Stimulated activated naive CD8-positive, alpha-beta T cell treated with anti-CD3 and anti-CD28 coated beads, Interleukin-15, Interleukin-2, amounts not matched to agents 100 U/mL and 50 U/mL, for 24 hours (primary cell): ENCODE measurements around the gene MRPL27.
"Not testable (repeated sequence)": the region's sequence is repeated elsewhere in the genome, so short reads cannot be mapped to it uniquely, and the experiment has no call there.

Experiments used
- ATAC-seq: fragments of 150-1000 bp; cut with Tn5 transposase; one replicate; pipeline ENCODE4 v1.10.0; 2021
- DNase-seq: peaks from one replicate; pipeline ENCODE4 v3.0.0; 2021

The MRPL27 gene

DNA sequence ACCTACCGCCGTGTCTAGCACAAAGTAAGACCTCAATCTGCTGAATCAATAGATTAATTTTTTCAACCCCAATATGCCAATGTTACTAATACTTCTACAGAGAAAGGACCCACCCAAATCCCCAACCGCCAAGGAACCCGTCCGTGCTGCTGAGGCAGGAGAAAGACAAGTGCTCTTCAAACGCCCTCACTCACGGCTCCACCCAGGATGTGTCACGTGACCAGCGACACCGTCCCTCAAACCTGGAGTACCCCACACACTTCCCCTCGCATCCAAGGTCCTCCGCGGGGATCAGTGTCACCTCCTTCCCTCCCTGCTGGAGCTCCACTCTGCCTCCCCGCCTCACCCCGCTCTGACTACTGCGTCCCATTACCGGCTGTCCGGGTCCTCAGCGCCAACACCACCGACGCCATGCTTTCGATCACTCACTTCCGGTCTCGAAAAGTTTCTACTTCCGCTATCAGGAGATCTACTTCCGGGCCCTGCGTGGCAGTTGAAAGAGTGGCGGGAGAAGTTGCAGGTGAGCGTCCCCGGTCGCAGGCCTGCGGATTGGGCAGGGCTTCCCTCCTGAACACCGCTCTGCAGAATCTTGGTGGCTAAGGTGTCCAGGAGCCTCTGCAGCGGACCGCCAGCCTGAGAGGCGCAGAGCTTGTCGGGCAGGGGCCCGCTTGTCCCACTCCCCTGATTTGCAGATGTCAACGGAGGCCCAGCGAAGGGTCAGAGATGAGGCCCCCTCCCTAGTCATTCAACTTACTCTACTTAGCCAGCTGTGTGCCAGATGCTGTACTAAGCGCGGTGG lies at the start of gene MRPL27, which contains the start of gene EME1:
Gene MRPL27, minus strand, starts transcription at position 427 of the 799 bp plus-strand sequence. Its CDS starts 14 bp downstream, at position 413.
Gene EME1, plus strand, starts transcription at position 472 of the 799 bp plus-strand sequence. CDS start 1,980 bp downstream, outside the sequence.
- peak; percentile 95 for ATAC-seq
- peak; percentile 82 for DNase-seq

- ATAC-seq (no peak), DNase-seq (no peak)
Observed at GRCh38 chr17:50422738-50423137, 49.8 kb upstream of the MRPL27 start.

DNA sequence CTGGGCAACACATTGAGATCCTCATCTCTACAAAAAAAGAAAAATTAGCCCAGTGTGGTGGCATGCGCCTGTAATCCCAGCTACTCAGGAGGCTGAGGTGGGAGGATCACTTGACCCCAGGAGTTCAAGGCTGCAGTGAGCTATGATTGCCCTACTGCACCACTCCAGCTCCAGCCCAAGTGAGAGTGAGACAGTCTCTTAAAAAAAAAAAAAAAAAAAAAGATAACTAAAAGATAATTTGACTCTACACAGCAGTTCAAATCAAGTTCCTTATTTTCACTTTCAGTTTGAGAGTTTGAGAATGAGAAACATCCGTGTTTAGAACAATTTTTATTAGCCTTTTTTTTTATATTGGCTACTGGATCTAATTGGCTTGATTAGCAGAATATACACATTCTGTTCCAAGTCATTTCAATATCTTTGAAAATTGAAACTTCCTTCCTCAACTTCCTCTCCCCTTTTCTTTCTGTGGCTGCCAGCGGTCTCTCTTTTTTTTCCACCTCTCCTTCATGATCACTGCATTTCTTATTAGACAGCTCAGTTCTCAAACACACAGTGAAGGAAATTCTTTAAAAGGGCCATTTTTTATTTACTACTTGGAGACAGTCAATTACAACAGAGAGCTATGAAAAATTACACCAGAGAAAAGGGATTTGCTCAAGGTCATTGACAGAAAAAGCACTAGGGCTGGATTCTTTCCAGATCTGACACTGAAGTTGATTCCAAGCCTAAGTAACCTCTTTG lies 48.5 kb upstream of the MRPL27 start:
- ATAC-seq = peak; percentile 42
- DNase-seq = no peak

DNA sequence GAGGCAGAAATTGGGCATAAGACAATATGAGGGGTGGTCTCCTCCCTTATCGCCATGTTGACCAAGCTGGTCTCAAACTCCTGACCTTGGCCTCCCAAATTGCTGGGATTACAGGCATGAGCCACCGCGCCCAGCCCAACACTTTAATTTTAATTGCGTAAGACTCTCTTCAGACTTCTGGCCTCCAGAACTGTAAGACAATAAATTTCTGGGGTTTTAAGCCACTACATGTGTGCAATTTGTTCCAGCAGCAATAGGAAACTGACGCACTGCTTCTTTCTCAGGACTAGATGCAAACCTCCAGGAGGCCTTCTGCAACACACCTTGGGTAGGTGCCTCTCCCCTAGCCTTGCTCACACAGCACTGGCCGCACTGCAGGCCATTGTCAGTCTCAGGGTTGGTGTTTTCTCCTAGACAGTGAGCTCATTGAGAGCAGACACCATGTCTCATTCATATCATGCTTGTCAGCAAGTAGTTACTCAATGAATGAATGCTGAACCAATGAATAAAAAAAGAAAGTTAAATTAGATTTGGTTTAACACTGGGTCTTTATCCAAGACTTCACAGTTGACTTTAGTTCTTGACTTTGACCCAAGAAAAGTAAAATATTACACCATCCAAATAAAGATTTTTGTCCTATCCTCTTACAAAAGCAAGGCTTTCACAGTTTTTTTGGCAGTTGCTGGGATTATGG lies 47.6 kb upstream of the MRPL27 start:
- no peak for ATAC-seq
- no peak for DNase-seq

DNA sequence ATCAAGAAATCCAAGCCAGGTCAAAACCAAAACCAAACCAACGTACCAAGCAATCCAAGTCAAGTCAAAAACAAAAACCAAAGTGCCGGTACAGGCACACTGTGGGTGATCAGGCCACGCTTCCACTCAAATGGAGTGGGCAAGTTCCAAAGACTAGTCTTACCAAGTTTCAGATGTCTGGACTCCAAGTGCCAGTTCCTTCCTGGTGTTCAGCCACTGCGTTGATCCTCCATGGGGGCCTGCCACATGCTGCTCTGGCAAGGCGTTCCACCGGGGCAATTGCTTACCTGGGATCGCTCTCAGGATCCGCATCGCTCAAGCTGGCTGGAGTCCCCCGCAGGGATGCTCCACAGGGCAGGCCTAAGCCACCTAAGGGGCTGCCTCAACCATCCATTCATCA lies 46.6 kb upstream of the MRPL27 start:
- DNase-seq, ATAC-seq: not testable (repeated sequence)

GRCh38 chr17:50414808-50415207 lies 41.8 kb upstream of the MRPL27 start:
- DNase-seq (no peak), ATAC-seq (no peak)

DNA sequence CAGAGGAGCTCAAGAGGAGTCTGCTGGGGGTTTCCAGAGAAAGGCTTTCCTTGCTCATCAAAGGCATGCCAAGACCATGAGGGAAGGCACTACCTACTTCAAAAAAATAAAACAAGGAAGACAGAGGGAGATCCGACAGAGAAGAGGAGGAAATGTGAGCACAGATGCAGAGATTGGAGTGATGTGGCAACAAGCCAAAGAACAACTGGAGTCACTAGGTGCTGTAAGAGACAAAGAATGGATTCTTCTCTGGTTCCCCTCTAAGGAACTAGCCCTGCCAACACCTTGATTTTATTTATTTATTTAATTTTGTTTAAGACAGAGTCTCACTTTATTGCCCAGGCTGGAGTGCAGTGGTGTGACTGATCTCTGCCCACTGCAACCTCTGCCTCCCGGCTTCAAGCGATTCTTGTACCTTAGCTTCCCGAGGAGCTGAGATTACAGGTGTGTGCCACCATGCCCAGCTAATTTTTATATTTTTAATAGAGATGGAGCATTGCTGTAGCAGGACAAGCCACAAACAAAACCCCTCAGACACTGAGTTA lies 39.3 kb upstream of the MRPL27 start:
- ATAC-seq = no peak
- DNase-seq = no peak

GRCh38 chr17:50407921-50408320 lies 34.9 kb upstream of the MRPL27 start:
- no peak for ATAC-seq
- no peak for DNase-seq

GRCh38 chr17:50406578-50406977 lies 33.6 kb upstream of the MRPL27 start:
- ATAC-seq = no peak

DNA sequence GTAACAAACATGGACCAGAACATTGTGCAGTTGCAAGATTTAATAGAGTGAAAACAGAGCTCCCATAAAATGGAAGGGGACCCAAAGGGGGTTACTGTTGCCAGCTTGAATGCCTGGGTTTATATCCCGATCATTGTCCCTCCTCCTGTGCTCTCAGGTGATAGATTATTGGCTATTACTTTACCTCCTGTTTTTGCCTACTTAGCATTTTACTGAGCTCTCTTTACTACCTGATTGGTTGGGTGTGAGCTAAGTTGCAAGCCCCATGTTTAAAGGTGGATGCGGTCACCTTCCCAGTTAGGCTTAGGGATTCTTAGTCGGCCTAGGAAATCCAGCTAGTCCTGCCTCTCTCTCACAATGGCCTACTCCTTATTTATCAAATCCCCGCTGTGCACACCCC lies 32.4 kb upstream of the MRPL27 start:
- not testable (repeated sequence) for DNase-seq, ATAC-seq

More at GRCh38 chr17:50406578-50406977, 33.6 kb upstream of the MRPL27 start:
- DNase-seq = no peak

DNA sequence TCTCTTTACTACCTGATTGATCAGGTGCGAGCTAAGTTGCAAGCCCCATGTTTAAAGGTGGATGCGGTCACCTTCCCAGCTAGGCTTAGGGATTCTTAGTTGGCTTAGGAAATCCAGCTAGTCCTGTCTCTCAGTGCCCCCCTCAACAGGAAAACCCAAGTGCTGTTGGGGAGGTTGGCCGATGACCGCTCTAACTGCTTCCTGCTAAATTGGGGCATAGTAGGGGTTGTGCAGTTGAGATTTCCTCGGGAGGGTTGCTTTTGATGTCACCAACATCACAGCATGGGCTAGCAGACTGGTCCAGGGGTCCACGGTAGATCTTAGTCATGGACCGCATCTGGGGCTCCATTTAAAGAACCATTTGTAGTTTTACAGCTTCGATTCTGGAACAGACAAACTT lies 26.6 kb upstream of the MRPL27 start:
- DNase-seq, ATAC-seq: not testable (repeated sequence)

GRCh38 chr17:50398672-50399071 lies 25.7 kb upstream of the MRPL27 start:
- DNase-seq, ATAC-seq: not testable (repeated sequence)

DNA sequence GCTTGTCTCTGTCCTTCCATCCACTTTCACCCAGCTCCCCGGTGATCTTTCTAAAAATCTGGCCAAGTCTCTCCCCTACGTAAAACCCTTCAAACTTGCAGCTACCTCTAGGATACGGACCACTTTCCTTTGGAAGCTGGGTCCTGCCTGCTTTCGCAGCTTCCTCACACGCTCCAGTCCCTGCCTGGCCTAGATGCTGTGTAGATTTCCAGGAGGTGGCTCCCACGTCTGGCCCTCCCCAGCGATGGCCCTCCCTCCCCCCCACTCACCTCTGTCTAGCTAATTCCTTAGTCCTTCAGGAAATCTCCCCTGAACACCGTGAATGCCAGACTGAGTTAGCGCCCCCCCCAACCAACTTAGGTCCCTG lies 24.9 kb upstream of the MRPL27 start:
- ATAC-seq (no peak), DNase-seq (no peak)

- DNase-seq = peak; percentile 96
- ATAC-seq = peak; percentile 98
Observed at GRCh38 chr17:50397111-50397918, 24.3 kb upstream of the MRPL27 start, which contains the start of gene LRRC59. LRRC59 (minus strand) TSS chr17:50397523; CDS start chr17:50397317, 206 bp downstream.

DNA sequence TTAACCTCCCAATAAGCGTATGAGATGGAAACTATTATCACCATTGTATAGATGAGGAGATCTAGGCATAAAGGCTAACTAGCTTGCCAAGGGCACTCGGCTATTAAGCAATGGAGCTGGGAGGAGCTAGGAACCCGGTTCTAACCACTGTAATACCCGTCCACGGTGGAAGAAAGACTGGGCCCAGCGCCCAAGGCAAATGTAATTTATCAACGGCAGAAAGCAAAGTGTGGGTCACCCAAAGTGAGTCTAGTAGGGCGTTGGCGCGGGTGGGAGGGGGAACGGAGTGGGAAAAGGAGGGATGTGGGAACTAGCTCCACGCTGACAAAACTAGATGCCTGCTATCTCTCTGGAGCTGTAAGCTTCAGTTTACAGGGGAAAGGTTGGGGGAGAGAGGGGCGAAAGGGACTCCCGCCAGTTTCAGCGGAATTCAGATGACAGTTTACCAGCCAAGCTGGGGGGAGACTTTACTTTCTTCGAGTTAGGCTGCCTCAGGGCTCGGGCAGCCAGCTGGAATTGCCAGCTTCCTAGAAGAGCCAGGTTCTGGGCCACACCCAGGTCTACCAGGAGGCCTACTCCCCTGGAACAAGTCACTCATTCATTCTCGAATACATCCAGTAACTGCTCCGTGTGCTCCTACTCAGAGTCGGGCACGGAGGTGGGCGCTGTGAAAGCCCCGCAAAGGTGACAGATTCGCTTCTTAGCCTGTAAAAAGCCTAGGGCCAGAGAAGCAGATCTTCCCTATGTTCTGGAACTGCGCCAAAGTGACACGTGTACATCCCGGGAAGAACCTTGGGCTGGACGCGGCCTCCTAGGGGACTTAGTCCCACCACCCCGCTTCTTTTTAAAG lies 23.5 kb upstream of the MRPL27 start:
- peak; percentile 57 for ATAC-seq
- peak; percentile 41 for DNase-seq

DNA sequence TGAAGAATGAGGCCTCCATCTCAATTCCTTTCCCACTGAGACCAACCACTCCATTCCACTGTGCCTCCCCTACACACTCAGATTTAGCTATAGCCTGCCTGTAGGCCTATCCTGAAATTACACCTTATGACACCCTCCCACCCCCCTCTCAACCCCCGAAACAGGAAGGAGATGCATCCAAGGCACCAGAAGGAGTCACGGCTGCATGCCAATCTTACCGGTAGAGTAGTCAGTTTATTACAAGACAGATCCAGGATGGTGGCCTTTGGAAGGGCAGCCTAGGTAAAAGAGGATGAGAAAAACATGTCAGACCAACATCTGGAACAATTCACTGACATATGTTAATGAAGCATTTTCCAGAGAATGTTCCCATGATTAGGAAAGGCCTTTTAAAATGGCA lies 21.7 kb upstream of the MRPL27 start:
- ATAC-seq (no peak), DNase-seq (no peak)

DNA sequence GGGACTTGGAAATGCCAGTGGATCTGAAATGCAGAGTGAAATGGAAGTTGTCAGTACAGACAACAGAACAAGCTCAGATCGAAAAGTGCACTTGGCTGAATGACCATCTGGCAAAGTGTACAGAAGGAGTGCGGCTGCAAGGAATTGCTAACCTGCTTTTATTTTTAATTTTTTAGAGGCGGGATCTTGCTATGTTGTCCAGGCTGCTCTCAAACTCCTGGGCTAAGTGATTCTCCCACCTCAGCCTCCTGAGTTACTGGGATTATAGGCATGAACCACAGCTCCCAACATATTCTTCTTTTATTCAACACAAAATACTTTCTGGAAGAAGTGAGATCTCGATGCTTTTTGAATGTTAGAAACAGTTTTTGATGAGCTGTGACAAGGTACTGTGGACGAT lies 20.7 kb upstream of the MRPL27 start:
- ATAC-seq = no peak

GRCh38 chr17:50392621-50393020 lies 19.6 kb upstream of the MRPL27 start:
- DNase-seq (no peak), ATAC-seq (no peak)

More for the DNA sequence above, 20.7 kb upstream of the MRPL27 start:
- DNase-seq = no peak

DNA sequence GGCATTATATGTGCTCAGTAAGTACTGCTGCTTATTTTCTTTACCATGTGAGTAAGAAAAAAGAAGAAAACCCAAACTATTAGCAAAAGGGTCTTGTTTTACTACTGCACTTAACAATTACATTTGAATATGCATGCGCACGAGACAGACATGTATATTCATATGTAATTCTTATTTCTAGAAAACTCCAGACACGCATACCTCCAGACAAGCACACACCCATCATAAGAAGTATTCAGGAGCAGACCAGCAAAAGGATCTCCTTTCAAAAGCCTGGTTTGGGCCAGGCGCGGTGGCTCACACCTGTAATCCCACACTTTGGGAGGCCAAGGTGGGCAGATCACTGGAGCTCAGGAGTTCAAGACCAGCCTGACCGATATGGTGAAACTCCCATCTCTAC lies 16.6 kb upstream of the MRPL27 start:
- DNase-seq = no peak
- ATAC-seq = no peak

DNA sequence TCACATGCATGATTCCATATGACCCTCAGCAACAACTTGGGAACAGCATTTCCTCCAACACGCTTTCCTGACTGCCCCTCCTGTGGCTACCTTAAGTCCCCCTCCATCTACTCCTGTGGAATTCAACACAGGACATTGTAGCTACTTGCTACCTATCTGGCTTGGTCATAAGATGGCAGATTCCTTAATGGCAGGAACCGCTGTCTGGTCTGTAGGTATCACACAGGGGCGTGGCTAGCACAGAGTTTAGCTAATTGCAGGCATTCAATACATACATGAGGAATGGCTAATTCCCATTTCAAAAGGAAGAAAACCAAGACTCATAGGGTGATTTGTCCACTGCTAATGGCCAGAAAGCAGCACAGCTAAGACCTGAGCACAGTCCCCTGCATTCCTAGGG lies 15.7 kb upstream of the MRPL27 start:
- DNase-seq = no peak

More for the DNA sequence above, 15.7 kb upstream of the MRPL27 start:
- ATAC-seq = no peak
